WTC11 (cell line): ENCODE data around the gene EEF1AKMT4.

Experiments
- ATF1 ChIP-seq: sonication (generic); formaldehyde crosslinking; IDR thresholded peaks from 2 replicates; pipeline ENCODE4 v1.8.1; 2023; ENCODE audit warnings: mild to moderate bottlenecking, moderate library complexity, missing genetic modification reagents
- ATF3 ChIP-seq: sonication (generic); formaldehyde crosslinking; conservative IDR thresholded peaks from 2 replicates; pipeline ENCODE4 v1.8.1; 2022; ENCODE audit warnings: mild to moderate bottlenecking, missing genetic modification reagents
- ATF6 ChIP-seq: sonication (generic); formaldehyde crosslinking; IDR thresholded peaks from 2 replicates; pipeline ENCODE4 v1.8.1; 2023; ENCODE audit warnings: mild to moderate bottlenecking, missing genetic modification reagents
- HMGXB4 ChIP-seq: sonication (generic); formaldehyde crosslinking; IDR thresholded peaks from 2 replicates; pipeline ENCODE4 v1.8.1; 2023; ENCODE audit warnings: mild to moderate bottlenecking, moderate library complexity, missing genetic modification reagents
- MAX ChIP-seq: sonication (generic); formaldehyde crosslinking; IDR thresholded peaks from 2 replicates; pipeline ENCODE4 v1.8.0; 2022; ENCODE audit warnings: mild to moderate bottlenecking, missing genetic modification reagents
- MYBL2 ChIP-seq: sonication (generic); formaldehyde crosslinking; IDR thresholded peaks from 2 replicates; pipeline ENCODE4 v1.8.1; 2023; ENCODE audit warnings: mild to moderate bottlenecking, moderate library complexity, missing genetic modification reagents
- PRRX2 ChIP-seq: fragments of 250-450 bp; sonication (Bioruptor Pico); IDR thresholded peaks from 2 replicates; pipeline ENCODE4 v1.8.0; 2021; ENCODE audit warnings: mild to moderate bottlenecking
- SP1 ChIP-seq: sonication (generic); formaldehyde crosslinking; conservative IDR thresholded peaks from 2 replicates; pipeline ENCODE4 v1.8.1; 2022; ENCODE audit warnings: missing genetic modification reagents
- ZBTB43 ChIP-seq: sonication (generic); formaldehyde crosslinking; IDR thresholded peaks from 2 replicates; pipeline ENCODE4 v1.8.1; 2023; ENCODE audit warnings: mild to moderate bottlenecking, missing genetic modification reagents
- TF ChIP-seq, protein P1 (sequence below): fragments of 200-600 bp; IDR thresholded peaks from 2 replicates; pipeline ENCODE4 v1.8.0; 2022; ENCODE audit warnings: antibody characterized with exemption
- TF ChIP-seq, protein P2 (sequence below): sonication (generic); formaldehyde crosslinking; IDR thresholded peaks from 2 replicates; pipeline ENCODE4 v1.8.1; 2022; ENCODE audit warnings: low read depth, mild to moderate bottlenecking, moderate library complexity, missing genetic modification reagents, borderline replicate concordance
- TF ChIP-seq, protein P3 (sequence below): sonication (generic); formaldehyde crosslinking; IDR thresholded peaks from 2 replicates; pipeline ENCODE4 v1.8.0; 2022; ENCODE audit warnings: mild to moderate bottlenecking, missing genetic modification reagents

DNA sequence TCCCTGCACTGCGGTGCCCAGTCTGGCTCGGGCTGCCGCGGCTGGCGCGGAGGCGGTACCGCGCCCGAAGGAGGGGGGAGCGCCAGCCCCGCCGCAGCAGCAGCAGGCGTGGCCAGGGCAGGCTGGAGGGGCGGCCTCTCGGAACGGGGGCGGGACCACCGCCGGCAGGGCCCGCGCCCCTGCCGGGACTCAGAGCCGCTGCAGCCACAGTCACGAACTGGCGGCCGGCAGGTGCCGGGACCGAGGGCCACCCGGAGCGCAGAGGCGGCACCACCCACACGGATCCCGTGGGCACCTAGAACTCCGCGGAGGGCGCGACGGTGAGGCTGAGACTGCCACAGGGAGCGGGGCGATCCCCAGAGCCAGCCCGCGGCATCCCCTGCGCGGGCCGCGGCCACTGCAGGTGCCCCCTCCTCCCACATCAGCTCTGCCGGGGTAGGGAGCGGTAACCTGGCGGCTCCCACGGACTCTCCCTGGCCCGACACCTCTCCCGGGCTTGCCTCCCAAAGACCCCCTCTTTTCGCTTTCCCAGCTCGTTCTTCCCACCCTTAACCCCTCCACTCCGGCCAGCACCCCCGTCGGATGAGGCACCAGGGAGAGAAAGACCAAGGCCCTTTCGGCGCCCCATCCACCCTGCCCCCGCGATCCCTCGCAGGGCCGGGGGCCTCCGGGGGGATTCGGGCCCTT, 19.9 kb upstream of the EEF1AKMT4 start, which contains the start of gene VWA5B2:
- no peak for TF ChIP-seq ATF1 (CRISPR knock-in tag)
- TF ChIP-seq PRRX2 (CRISPR knock-in tag), result no peak
- no peak for TF ChIP-seq ATF6 (CRISPR knock-in tag)
- TF ChIP-seq, protein P1, sequence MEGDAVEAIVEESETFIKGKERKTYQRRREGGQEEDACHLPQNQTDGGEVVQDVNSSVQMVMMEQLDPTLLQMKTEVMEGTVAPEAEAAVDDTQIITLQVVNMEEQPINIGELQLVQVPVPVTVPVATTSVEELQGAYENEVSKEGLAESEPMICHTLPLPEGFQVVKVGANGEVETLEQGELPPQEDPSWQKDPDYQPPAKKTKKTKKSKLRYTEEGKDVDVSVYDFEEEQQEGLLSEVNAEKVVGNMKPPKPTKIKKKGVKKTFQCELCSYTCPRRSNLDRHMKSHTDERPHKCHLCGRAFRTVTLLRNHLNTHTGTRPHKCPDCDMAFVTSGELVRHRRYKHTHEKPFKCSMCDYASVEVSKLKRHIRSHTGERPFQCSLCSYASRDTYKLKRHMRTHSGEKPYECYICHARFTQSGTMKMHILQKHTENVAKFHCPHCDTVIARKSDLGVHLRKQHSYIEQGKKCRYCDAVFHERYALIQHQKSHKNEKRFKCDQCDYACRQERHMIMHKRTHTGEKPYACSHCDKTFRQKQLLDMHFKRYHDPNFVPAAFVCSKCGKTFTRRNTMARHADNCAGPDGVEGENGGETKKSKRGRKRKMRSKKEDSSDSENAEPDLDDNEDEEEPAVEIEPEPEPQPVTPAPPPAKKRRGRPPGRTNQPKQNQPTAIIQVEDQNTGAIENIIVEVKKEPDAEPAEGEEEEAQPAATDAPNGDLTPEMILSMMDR, result no peak
- no peak for TF ChIP-seq ZBTB43 (CRISPR knock-in tag)
- peak; percentile 62 for TF ChIP-seq SP1 (CRISPR knock-in tag)
- TF ChIP-seq, protein P2, sequence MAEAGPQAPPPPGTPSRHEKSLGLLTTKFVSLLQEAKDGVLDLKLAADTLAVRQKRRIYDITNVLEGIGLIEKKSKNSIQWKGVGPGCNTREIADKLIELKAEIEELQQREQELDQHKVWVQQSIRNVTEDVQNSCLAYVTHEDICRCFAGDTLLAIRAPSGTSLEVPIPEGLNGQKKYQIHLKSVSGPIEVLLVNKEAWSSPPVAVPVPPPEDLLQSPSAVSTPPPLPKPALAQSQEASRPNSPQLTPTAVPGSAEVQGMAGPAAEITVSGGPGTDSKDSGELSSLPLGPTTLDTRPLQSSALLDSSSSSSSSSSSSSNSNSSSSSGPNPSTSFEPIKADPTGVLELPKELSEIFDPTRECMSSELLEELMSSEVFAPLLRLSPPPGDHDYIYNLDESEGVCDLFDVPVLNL (CRISPR knock-in tag), result no peak
- no peak; the same call in 1 of the 2 replicates for TF ChIP-seq HMGXB4 (CRISPR knock-in tag)
- no peak for TF ChIP-seq MAX
- TF ChIP-seq ATF3 (CRISPR knock-in tag), result no peak
- TF ChIP-seq, protein P3, sequence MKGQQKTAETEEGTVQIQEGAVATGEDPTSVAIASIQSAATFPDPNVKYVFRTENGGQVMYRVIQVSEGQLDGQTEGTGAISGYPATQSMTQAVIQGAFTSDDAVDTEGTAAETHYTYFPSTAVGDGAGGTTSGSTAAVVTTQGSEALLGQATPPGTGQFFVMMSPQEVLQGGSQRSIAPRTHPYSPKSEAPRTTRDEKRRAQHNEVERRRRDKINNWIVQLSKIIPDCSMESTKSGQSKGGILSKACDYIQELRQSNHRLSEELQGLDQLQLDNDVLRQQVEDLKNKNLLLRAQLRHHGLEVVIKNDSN (CRISPR knock-in tag), result no peak
- no peak for TF ChIP-seq MYBL2
